H9 (cell line): ENCODE results near the gene RARG. TPM values are rescaled to one million over a fixed set of nuclear protein-coding genes. Genes with fewer than 3 reads are reported as not detected.

Source experiments
- DNase-seq: peaks from one replicate; pipeline ENCODE4 v3.0.0-alpha.2; 2017
- H2AFZ ChIP-seq: one replicate; pipeline ENCODE4 v1.6.1; 2013; ENCODE audit warnings: mild to moderate bottlenecking, low read length, control low read depth, moderate library complexity
- H2AK5ac ChIP-seq: 2 replicates; pipeline ENCODE4 v1.6.1; 2013; ENCODE audit warnings: low read length, control low read depth, mixed read lengths; ENCODE audit not compliant: insufficient read length
- H2BK120ac ChIP-seq: one replicate; pipeline ENCODE4 v1.6.1; 2013; ENCODE audit warnings: low read depth, mild to moderate bottlenecking, low read length, control low read depth, inconsistent platforms; ENCODE audit not compliant: poor library complexity, severe bottlenecking
- H2BK12ac ChIP-seq: 2 replicates; pipeline ENCODE4 v1.6.1; 2013; ENCODE audit warnings: low read length, control low read depth, mixed read lengths, low read depth; ENCODE audit not compliant: insufficient read length
- H2BK15ac ChIP-seq: 2 replicates; pipeline ENCODE4 v1.6.1; 2013; ENCODE audit warnings: low read depth, low read length, control low read depth
- H2BK20ac ChIP-seq: one replicate; pipeline ENCODE4 v1.6.1; 2013; ENCODE audit warnings: low read depth, mild to moderate bottlenecking, low read length, control low read depth, inconsistent platforms; ENCODE audit not compliant: poor library complexity, severe bottlenecking
- H2BK5ac ChIP-seq: 2 replicates; pipeline ENCODE4 v1.6.1; 2013; ENCODE audit warnings: low read length, control low read depth, mixed read lengths; ENCODE audit not compliant: insufficient read length
- H3K14ac ChIP-seq: 2 replicates; pipeline ENCODE4 v1.6.1; 2013; ENCODE audit warnings: low read length, control low read depth; ENCODE audit not compliant: insufficient read depth
- H3K18ac ChIP-seq: 2 replicates; pipeline ENCODE4 v1.6.1; 2013; ENCODE audit warnings: low read depth, mild to moderate bottlenecking, mixed read lengths, low read length, control low read depth; ENCODE audit not compliant: insufficient read length
- H3K23ac ChIP-seq: 2 replicates; pipeline ENCODE4 v1.6.1; 2013; ENCODE audit warnings: low read length, control low read depth, mixed read lengths, low read depth; ENCODE audit not compliant: insufficient read length
- H3K23me2 ChIP-seq: 2 replicates; pipeline ENCODE4 v1.6.1; 2013; ENCODE audit warnings: low read depth, mild to moderate bottlenecking, mixed read lengths, low read length, control low read depth; ENCODE audit not compliant: insufficient read length, poor library complexity, severe bottlenecking
- H3K27ac ChIP-seq: 2 replicates; pipeline ENCODE4 v1.5.1; 2013; ENCODE audit warnings: low read length, control low read depth, mixed read lengths, low read depth; ENCODE audit not compliant: insufficient read length
- H3K27me3 ChIP-seq: 2 replicates; pipeline ENCODE4 v1.6.1; 2013; ENCODE audit warnings: low read length, control low read depth, inconsistent platforms; ENCODE audit not compliant: insufficient read depth
- H3K4ac ChIP-seq: 2 replicates; pipeline ENCODE4 v1.6.1; 2013; ENCODE audit warnings: low read depth, mild to moderate bottlenecking, control low read depth, inconsistent platforms, low read length, moderate library complexity
- H3K4me1 ChIP-seq: 2 replicates; pipeline ENCODE4 v1.6.1; 2013; ENCODE audit warnings: low read length, control low read depth, inconsistent platforms; ENCODE audit not compliant: insufficient read depth
- H3K4me2 ChIP-seq: 2 replicates; pipeline ENCODE4 v1.6.1; 2013; ENCODE audit warnings: low read length, control low read depth, mixed read lengths; ENCODE audit not compliant: insufficient read length, insufficient read depth
- H3K56ac ChIP-seq: 2 replicates; pipeline ENCODE4 v1.6.1; 2013; ENCODE audit warnings: low read depth, mild to moderate bottlenecking, mixed read lengths, low read length, control low read depth; ENCODE audit not compliant: insufficient read length
- H3K79me1 ChIP-seq: 2 replicates; pipeline ENCODE4 v1.6.1; 2013; ENCODE audit warnings: low read depth, mild to moderate bottlenecking, moderate library complexity, low read length, control low read depth, inconsistent platforms; ENCODE audit not compliant: insufficient read depth, poor library complexity, severe bottlenecking
- H3K79me2 ChIP-seq: 2 replicates; pipeline ENCODE4 v1.6.1; 2013; ENCODE audit warnings: low read length, control low read depth, inconsistent platforms; ENCODE audit not compliant: insufficient read depth
- H3K9ac ChIP-seq: 2 replicates; pipeline ENCODE4 v1.6.1; 2013; ENCODE audit warnings: low read length, control low read depth, mixed read lengths; ENCODE audit not compliant: insufficient read length; ENCODE audit errors: extremely low read depth
- H3K9me3 ChIP-seq: one replicate; pipeline ENCODE4 v1.6.1; 2013; ENCODE audit warnings: low read depth, low read length, inconsistent platforms; ENCODE audit not compliant: control insufficient read depth
- H3T11ph ChIP-seq: one replicate; pipeline ENCODE4 v1.6.1; 2013; ENCODE audit warnings: mild to moderate bottlenecking, low read length, control low read depth, inconsistent platforms
- H4K20me1 ChIP-seq: one replicate; pipeline ENCODE4 v1.6.1; 2013; ENCODE audit not compliant: control insufficient read depth, insufficient read length, insufficient read depth
- H4K5ac ChIP-seq: 2 replicates; pipeline ENCODE4 v1.6.1; 2013; ENCODE audit warnings: low read depth, mild to moderate bottlenecking, mixed read lengths, low read length, control low read depth; ENCODE audit not compliant: insufficient read length
- H4K8ac ChIP-seq: replicated peaks from 2 replicates; pipeline ENCODE4 v1.6.1; 2013; ENCODE audit warnings: low read length, control low read depth, mixed read lengths, low read depth; ENCODE audit not compliant: insufficient read length
- H4K91ac ChIP-seq: 2 replicates; pipeline ENCODE4 v1.6.1; 2013; ENCODE audit warnings: low read depth, mild to moderate bottlenecking, moderate library complexity, mixed read lengths, low read length, control low read depth; ENCODE audit not compliant: insufficient read length
- H3K27ac Mint-ChIP-seq, 3 experiments: 2 replicates in 2 of 3; 3 replicates in 1 of 3; pipeline ENCODE4 v1.8.0; 2020 to 2021; ENCODE audit warnings: mixed read lengths in 3 of 3, mild to moderate bottlenecking in 1 of 3, moderate library complexity in 1 of 3
- H3K27me3 Mint-ChIP-seq: 2 replicates; pipeline ENCODE4 v1.8.0; 2021; ENCODE audit warnings: low read depth, mild to moderate bottlenecking, moderate library complexity, mixed read lengths
- H3K36me3 Mint-ChIP-seq, 3 experiments: 2 replicates in 2 of 3; 3 replicates in 1 of 3; pipeline ENCODE4 v1.8.0; 2020 to 2021; ENCODE audit warnings: low read depth in 3 of 3, mixed read lengths in 3 of 3; ENCODE audit not compliant: insufficient read depth in 1 of 3
- H3K4me1 Mint-ChIP-seq, 2 experiments: 2 replicates each; pipeline ENCODE4 v1.8.0; 2020; ENCODE audit warnings: mixed read lengths in 2 of 2
- H3K4me3 Mint-ChIP-seq, 2 experiments: 2 replicates in 1 of 2; 3 replicates in 1 of 2; pipeline ENCODE4 v1.8.0; 2020 to 2021; ENCODE audit warnings: mild to moderate bottlenecking in 2 of 2, mixed read lengths in 2 of 2, moderate library complexity in 1 of 2
- H3K9me3 Mint-ChIP-seq, 2 experiments: 2 replicates in 1 of 2; 3 replicates in 1 of 2; pipeline ENCODE4 v1.8.0; 2020; ENCODE audit warnings: mild to moderate bottlenecking in 2 of 2, mixed read lengths in 2 of 2, moderate library complexity in 1 of 2
- CTCF ChIP-seq: fragments of 200-600 bp; sonication (generic); conservative IDR thresholded peaks from 3 replicates; pipeline ENCODE4 v1.8.0; 2021; ENCODE audit warnings: antibody characterized with exemption, mild to moderate bottlenecking
- WGBS: extraction: QIAGEN DNeasy Blood & Tissue Kit; methylation state at CpG from one replicate; pipeline ENCODE4 v1.1.7; 2013; ENCODE audit warnings: missing lambda C conversion rate, low lambda C conversion rate, mixed read lengths; ENCODE audit not compliant: insufficient read length; ENCODE audit errors: extremely low coverage; 5-methylcytosine and 5-hydroxymethylcytosine counted together
- total RNA-seq: library from RNA; stranded (reverse); gene quantifications from 2 replicates; pipeline ENCODE4 v1.2.1, GENCODE V29; 2021

The RARG gene
- total RNA-seq, 1 experiment from 2014 or later = 43.7 TPM

- Histone ChIP-seq H3K79me1 (no peaks in the 10 kb centered on the region), H3K14ac (no peak overlapping the region), H3K27me3 (no peaks in the 10 kb centered on the region; the same call in 1 of the 2 replicates), H3K23me2 (peaks cover 5% of the 10 kb centered on the region), H4K91ac (no peak overlapping the region), H3K4me2 (peak overlapping the region; percentile 9), H2AFZ (no peak overlapping the region), H4K20me1 (no peaks in the 10 kb centered on the region), H3K18ac (no peak overlapping the region), H4K8ac (no peak overlapping the region), H3T11ph (no peak overlapping the region), H2BK20ac (no peak overlapping the region), H2BK120ac (no peak overlapping the region), H3K9me3 (no peaks in the 10 kb centered on the region), H3K4ac (no peak overlapping the region), H3K23ac (no peak overlapping the region), H4K5ac (no peak overlapping the region), H3K56ac (no peak overlapping the region), H3K9ac (no peak overlapping the region), H2BK15ac (no peak overlapping the region), H2BK5ac (no peak overlapping the region), H3K27ac (no peak overlapping the region), H3K4me1 (peaks cover 33% of the 10 kb centered on the region; the same call in 1 of the 2 replicates), H3K79me2 (peaks cover under 1% of the 10 kb centered on the region; the same call in 1 of the 2 replicates), H2BK12ac (no peak overlapping the region), H2AK5ac (no peak overlapping the region)
- Mint-ChIP-seq H3K9me3 (no peaks in the 10 kb centered on the region; a peak in 2 of 5 replicates), H3K36me3 (peaks cover 20 to 59% (median 55%) of the 10 kb centered on the region in 3 experiments; a peak in 6 of 7 replicates), H3K27ac (peak overlapping the region in 1 of 3 experiments; percentile 31; a peak in 3 of 7 replicates), H3K27me3 (peaks cover 11% of the 10 kb centered on the region), H3K4me3 (peak overlapping the region in 1 of 2 experiments; percentile 67; a peak in 3 of 5 replicates), H3K4me1 (peaks cover 57 to 62% of the 10 kb centered on the region in 2 experiments)
- no peak for DNase-seq
- TF ChIP-seq CTCF = no peak
- no CpG with 5 or more reads among the region's 5 CpGs for WGBS
Measured at GRCh38 chr12:53214221-53214620, 17.8 kb downstream of the RARG start.
